Activated gamma-delta T cell treated with anti-CD3 and anti-CD28 coated beads, Interleukin-2, amount 50 U/mL, for 16 hours (primary cell): ENCODE measurements around the gene PCSK1.
"Not testable (repeated sequence)": the region's sequence is repeated elsewhere in the genome, so short reads cannot be mapped to it uniquely, and the experiment has no call there.

Source experiments
- DNase-seq: peaks from one replicate; pipeline ENCODE4 v3.0.0-alpha.2; 2020; ENCODE audit warnings: low read depth

The PCSK1 gene

GRCh38 chr5:96426831-96427230, 6.2 kb downstream of the PCSK1 start:
- no peak for DNase-seq

- DNase-seq = no peak
These were observed 7.6 kb downstream of the PCSK1 start for GRCh38 chr5:96425443-96425842.

- DNase-seq = no peak
These were observed 17.2 kb downstream of the PCSK1 start for GRCh38 chr5:96415897-96416296.

- no peak for DNase-seq
These were observed 20.1 kb downstream of the PCSK1 start for GRCh38 chr5:96412868-96413449.

GRCh38 chr5:96410013-96410412, 23.0 kb downstream of the PCSK1 start:
- DNase-seq = no peak

GRCh38 chr5:96408841-96409538, 24.1 kb downstream of the PCSK1 start:
- DNase-seq = no peak

GRCh38 chr5:96408210-96408777, 24.8 kb downstream of the PCSK1 start:
- no peak for DNase-seq

- DNase-seq = no peak
These were observed 25.6 kb downstream of the PCSK1 start for GRCh38 chr5:96407436-96407835.

- no peak for DNase-seq
These were observed 28.7 kb downstream of the PCSK1 start for GRCh38 chr5:96404191-96404867.

GRCh38 chr5:96402500-96402899, 30.5 kb downstream of the PCSK1 start:
- DNase-seq = no peak

GRCh38 chr5:96396878-96397277, 36.2 kb downstream of the PCSK1 start:
- DNase-seq = no peak

- not testable (repeated sequence) for DNase-seq
These were observed 37.8 kb downstream of the PCSK1 start for GRCh38 chr5:96395295-96395694.

- DNase-seq = no peak
These were observed 41.1 kb downstream of the PCSK1 start for GRCh38 chr5:96391921-96392320.

GRCh38 chr5:96388176-96388575, 44.9 kb downstream of the PCSK1 start:
- no peak for DNase-seq

- DNase-seq = no peak
These were observed 45.4 kb downstream of the PCSK1 start for GRCh38 chr5:96387616-96388015.

- no peak for DNase-seq
These were observed 47.5 kb downstream of the PCSK1 start for GRCh38 chr5:96385538-96385937.

GRCh38 chr5:96384353-96384752, 48.7 kb downstream of the PCSK1 start:
- DNase-seq = no peak

- no peak for DNase-seq
These were observed 51.5 kb downstream of the PCSK1 start for GRCh38 chr5:96381526-96381925.

- DNase-seq = no peak
These were observed 53.2 kb downstream of the PCSK1 start for GRCh38 chr5:96379896-96380295.

GRCh38 chr5:96377597-96377996, 55.5 kb downstream of the PCSK1 start:
- DNase-seq = no peak

- no peak for DNase-seq
These were observed 55.9 kb downstream of the PCSK1 start for GRCh38 chr5:96377167-96377566.

- no peak for DNase-seq
These were observed 58.4 kb downstream of the PCSK1 start for GRCh38 chr5:96374653-96375052.

- DNase-seq = no peak
These were observed 59.7 kb downstream of the PCSK1 start for GRCh38 chr5:96373381-96373733.
